ENCODE measurements around the gene GPRC5C.

DNA sequence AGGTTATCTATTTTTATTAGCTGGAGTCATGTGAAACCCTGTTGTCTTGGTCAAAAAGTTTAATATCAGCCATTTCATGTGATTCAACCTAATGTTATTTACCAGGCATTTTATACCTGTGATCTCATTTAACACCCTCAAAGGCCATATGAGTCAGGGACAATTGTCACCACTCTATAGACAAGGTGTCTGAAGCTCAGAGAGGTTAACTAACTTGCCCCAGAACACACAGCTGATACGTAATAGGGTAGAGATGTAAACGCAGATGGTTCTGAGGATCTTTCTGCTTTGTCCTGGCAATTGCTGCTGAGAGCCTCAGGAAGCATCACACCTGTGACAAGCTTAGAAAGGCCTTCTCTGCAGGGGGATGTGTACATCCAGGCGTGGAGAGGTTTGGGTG is 39.5 kb downstream of the GPRC5C start:
- TF ChIP-seq PPARA (CRISPR knock-in tag; IDR thresholded peaks at IDR 0.05; ENCODE audit: borderline replicate concordance) (no peak), SNAI2 (CRISPR knock-in tag; IDR thresholded peaks at IDR 0.05) (no peak), ZFP30 (CRISPR knock-in tag; IDR thresholded peaks at IDR 0.05) (no peak), BACH2 (CRISPR knock-in tag; IDR thresholded peaks at IDR 0.05; ENCODE audit: borderline replicate concordance) (no peak), RARB (CRISPR knock-in tag; IDR thresholded peaks at IDR 0.05) (no peak), ARNTL (CRISPR knock-in tag; IDR thresholded peaks at IDR 0.05; ENCODE audit: borderline replicate concordance, low read depth) (no peak), ZC3H10 (CRISPR knock-in tag; IDR thresholded peaks at IDR 0.05) (no peak)
- TF ChIP-seq, protein P1, sequence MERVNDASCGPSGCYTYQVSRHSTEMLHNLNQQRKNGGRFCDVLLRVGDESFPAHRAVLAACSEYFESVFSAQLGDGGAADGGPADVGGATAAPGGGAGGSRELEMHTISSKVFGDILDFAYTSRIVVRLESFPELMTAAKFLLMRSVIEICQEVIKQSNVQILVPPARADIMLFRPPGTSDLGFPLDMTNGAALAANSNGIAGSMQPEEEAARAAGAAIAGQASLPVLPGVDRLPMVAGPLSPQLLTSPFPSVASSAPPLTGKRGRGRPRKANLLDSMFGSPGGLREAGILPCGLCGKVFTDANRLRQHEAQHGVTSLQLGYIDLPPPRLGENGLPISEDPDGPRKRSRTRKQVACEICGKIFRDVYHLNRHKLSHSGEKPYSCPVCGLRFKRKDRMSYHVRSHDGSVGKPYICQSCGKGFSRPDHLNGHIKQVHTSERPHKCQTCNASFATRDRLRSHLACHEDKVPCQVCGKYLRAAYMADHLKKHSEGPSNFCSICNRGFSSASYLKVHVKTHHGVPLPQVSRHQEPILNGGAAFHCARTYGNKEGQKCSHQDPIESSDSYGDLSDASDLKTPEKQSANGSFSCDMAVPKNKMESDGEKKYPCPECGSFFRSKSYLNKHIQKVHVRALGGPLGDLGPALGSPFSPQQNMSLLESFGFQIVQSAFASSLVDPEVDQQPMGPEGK (CRISPR knock-in tag; IDR thresholded peaks at IDR 0.05; ENCODE audit: borderline replicate concordance), result no peak
- TF ChIP-seq, protein P2, sequence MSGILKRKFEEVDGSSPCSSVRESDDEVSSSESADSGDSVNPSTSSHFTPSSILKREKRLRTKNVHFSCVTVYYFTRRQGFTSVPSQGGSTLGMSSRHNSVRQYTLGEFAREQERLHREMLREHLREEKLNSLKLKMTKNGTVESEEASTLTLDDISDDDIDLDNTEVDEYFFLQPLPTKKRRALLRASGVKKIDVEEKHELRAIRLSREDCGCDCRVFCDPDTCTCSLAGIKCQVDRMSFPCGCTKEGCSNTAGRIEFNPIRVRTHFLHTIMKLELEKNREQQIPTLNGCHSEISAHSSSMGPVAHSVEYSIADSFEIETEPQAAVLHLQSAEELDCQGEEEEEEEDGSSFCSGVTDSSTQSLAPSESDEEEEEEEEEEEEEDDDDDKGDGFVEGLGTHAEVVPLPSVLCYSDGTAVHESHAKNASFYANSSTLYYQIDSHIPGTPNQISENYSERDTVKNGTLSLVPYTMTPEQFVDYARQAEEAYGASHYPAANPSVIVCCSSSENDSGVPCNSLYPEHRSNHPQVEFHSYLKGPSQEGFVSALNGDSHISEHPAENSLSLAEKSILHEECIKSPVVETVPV (CRISPR knock-in tag; IDR thresholded peaks at IDR 0.05), result no peak
- TF ChIP-seq, protein P3, sequence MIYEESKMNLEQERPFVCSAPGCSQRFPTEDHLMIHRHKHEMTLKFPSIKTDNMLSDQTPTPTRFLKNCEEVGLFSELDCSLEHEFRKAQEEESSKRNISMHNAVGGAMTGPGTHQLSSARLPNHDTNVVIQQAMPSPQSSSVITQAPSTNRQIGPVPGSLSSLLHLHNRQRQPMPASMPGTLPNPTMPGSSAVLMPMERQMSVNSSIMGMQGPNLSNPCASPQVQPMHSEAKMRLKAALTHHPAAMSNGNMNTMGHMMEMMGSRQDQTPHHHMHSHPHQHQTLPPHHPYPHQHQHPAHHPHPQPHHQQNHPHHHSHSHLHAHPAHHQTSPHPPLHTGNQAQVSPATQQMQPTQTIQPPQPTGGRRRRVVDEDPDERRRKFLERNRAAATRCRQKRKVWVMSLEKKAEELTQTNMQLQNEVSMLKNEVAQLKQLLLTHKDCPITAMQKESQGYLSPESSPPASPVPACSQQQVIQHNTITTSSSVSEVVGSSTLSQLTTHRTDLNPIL (CRISPR knock-in tag; IDR thresholded peaks at IDR 0.05; ENCODE audit: low read depth), result no peak
- TF ChIP-seq, protein P4, sequence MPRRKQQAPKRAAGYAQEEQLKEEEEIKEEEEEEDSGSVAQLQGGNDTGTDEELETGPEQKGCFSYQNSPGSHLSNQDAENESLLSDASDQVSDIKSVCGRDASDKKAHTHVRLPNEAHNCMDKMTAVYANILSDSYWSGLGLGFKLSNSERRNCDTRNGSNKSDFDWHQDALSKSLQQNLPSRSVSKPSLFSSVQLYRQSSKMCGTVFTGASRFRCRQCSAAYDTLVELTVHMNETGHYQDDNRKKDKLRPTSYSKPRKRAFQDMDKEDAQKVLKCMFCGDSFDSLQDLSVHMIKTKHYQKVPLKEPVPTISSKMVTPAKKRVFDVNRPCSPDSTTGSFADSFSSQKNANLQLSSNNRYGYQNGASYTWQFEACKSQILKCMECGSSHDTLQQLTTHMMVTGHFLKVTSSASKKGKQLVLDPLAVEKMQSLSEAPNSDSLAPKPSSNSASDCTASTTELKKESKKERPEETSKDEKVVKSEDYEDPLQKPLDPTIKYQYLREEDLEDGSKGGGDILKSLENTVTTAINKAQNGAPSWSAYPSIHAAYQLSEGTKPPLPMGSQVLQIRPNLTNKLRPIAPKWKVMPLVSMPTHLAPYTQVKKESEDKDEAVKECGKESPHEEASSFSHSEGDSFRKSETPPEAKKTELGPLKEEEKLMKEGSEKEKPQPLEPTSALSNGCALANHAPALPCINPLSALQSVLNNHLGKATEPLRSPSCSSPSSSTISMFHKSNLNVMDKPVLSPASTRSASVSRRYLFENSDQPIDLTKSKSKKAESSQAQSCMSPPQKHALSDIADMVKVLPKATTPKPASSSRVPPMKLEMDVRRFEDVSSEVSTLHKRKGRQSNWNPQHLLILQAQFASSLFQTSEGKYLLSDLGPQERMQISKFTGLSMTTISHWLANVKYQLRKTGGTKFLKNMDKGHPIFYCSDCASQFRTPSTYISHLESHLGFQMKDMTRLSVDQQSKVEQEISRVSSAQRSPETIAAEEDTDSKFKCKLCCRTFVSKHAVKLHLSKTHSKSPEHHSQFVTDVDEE (CRISPR knock-in tag; IDR thresholded peaks at IDR 0.05), result no peak

All from SK-N-SH treated with all-trans-retinoic acid at 6 μM for 48 hours (cell line).